GM21529 (cell line): ENCODE measurements around the gene EEF1AKMT3.

Experiments
- ATAC-seq: cut with Tn5 transposase; IDR thresholded peaks from one replicate; pipeline ENCODE4 v1.9.1; 2021; ENCODE audit not compliant: unreplicated experiment

The EEF1AKMT3 gene

DNA sequence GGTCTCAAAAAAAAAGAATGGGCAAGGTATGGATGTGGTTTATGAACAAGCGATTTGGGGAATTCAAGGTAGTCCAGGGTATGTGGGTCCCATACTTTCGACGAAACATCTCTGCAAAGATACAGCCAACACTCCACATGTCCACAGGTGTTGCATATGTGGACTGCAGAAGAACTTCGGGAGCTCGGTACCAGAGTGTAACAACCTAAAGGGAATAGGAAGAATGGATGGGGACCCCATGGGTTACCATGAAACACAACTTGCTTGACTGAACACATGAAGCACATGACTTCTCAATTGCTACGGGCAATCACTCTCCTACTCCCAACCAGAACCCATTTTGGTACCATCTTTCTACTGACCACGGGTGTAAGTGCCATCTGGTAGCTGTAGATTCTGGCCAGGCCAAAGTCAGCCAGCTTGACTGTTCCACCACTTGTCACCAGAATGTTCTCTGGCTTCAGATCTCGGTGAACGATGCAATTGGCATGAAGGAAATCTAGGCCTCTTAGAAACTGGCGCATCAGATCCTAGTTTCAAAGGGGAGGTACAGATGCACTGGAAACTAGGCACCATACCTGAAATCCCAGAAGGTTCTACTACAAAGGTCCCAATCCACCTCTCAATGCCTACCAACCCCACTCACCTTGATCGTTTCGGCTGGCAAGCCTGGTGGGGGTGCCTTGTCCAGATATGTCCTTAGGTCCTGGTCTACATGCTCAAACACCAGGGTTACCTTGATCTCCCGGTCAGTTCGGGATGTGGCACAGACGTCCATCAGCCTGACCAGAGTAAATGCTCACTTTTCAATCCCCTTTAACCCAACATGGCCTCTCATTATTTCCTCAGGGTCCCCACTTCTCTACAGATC lies 21.6 kb upstream of the EEF1AKMT3 start:
- no peak for ATAC-seq

DNA sequence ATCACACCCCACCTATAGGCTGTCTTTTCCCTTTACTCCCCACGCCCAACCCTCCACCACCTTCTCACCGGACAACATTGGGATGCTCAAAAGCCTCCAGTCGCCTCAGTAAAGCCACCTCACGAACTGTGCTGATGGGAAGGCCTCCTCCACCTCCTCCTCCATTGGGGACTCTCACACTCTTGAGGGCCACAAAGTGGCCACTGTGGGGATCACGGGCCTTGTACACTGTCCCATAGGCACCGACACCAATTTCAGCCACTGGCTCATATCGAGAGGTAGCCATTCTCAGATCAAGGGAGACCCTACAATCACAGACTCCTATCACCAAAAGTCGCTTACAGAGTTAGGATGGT lies 21.0 kb upstream of the EEF1AKMT3 start:
- no peak for ATAC-seq

DNA sequence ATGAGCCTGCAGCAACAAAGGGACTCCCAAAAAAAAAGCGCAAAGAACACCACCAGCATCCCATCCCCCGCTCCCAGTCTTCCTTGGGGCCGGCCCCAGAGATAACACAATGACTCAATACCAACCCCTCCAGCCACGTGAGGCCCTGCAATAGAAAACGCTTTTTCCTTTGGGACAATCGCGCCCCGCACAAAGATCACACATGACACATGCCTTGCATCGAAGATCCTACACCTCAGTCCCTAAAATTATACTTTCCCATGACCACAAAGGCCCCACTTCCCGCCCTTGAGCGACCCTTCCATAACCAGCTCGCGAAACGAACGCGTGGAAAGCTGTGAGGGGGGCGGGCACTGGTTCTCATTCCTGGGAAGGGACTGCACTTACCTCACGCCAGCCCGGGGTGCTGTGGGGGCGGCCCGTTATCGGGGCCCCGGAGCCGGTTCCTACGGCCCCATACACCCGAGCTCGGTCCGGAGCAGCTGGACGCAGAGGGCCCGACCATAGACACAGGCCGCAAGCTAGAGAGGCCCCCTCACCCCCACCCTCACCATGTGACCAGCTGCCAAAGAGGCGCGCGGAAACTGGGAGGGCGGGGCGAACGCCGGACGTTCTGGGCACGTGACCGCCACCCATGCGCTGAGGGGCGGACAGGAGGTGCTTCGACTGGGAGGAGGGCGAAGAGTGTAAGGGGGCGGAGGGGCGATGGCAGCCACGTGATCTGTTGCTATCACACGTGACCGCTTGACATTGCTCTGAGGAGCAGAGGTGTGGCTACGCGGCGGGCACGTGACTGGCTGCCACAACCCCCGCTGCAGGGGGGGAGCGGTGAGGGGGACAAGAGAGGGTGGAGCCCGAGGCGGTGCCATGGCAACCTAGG lies 20.4 kb upstream of the EEF1AKMT3 start, which contains the start of gene CDK4:
CDK4 (minus strand) TSS at position 523 of the 880 bp plus-strand sequence. CDS start 593 bp downstream, outside the sequence.
- peak; percentile 66 for ATAC-seq

DNA sequence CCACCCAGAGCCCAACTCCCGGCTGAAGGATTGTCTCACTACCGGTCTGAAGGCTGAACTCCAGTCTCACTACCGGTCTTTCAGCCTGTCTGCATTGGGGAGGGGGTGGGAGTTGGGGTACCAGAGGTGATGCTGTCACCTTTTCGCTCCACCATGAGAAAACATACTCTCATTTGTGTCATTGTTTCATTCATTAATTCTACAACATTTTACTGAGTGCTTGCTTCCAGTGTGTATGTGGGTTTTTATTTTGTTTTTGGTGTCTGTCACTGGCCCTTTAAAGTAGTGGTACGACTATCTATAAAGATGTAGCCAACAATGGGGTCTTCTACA lies 19.8 kb upstream of the EEF1AKMT3 start:
- no peak for ATAC-seq

DNA sequence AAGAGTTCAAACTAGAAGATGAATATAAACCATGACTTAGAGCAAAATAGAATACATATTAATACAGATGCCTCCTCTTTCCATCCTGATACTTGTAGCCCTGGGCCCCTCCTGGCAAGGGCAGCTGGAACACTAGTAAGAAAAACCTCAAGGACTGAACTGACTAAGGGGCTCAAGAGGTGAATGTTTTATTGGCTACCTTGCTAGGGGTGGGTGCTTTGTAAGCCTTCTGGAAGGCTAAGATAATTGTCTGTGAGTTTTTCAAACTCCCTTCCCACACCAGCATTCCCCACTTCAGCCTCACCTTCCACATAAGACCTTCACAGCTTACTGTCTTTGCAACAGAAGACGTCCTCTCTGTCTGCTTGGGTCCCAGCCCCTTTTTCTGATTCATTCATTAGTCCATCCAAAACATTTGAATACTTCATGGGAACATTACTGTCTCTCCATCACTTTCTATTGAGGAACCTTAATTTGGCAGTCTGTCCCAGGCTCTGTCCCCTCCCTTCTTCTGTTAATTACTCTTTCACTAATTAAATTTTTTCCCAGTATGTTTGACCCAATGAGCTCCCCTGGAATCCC lies 18.6 kb upstream of the EEF1AKMT3 start:
- no peak for ATAC-seq

DNA sequence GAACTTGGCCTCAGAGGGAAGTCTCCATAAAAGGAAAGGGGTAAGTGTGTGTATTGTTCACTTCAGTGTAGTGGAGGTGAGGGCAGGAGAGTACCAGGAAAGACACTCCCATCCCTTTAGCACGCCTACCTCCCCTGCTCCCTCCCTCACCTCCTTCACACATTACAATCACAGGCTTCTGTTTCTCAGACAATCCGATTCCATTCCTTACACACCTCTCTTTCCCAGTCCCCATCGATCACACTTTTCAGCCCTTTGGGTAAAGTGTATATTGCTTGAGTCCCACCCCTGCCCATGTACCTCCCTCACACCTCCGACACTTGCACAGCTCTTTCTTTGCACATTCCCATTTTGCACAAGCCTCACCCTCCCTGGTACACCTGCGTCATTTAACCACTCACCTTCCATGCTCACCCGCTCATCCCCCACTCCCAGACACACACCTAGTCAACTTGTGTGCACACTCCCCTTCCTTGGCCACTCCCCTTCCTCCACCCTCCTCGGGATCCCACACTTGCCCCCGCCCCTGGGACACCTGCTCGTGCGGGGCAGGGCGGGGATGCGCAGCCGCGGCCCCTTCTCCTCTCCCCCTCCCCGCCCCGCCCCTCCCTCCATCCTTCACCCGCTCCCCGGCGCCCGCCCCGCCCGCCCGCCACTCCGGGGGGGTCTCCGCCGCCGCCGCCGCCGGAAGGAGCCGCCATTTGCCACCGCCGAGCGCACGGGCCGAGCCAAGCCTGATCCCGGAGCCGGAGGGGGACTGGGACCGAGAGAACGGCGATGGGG lies 17.8 kb upstream of the EEF1AKMT3 start, which contains the start of gene MARCHF9:
MARCHF9 (plus strand) TSS at position 693 of the 783 bp plus-strand sequence. CDS start 426 bp downstream, outside the sequence.
- ATAC-seq, result peak; percentile 40

DNA sequence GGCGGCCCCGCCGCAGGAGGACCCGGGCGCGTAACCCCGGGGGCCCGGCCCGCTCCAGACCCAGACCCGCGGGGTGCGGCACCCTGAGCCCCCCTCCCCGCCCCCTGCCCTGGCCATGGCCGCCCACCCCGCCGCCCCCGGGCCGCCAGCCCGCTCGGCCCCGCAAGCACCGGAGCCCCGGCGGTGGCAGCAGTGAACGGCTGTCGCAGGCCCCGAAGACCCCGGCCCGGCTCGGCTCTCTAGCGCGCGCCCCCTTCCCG lies 17.3 kb upstream of the EEF1AKMT3 start:
- no peak for ATAC-seq

DNA sequence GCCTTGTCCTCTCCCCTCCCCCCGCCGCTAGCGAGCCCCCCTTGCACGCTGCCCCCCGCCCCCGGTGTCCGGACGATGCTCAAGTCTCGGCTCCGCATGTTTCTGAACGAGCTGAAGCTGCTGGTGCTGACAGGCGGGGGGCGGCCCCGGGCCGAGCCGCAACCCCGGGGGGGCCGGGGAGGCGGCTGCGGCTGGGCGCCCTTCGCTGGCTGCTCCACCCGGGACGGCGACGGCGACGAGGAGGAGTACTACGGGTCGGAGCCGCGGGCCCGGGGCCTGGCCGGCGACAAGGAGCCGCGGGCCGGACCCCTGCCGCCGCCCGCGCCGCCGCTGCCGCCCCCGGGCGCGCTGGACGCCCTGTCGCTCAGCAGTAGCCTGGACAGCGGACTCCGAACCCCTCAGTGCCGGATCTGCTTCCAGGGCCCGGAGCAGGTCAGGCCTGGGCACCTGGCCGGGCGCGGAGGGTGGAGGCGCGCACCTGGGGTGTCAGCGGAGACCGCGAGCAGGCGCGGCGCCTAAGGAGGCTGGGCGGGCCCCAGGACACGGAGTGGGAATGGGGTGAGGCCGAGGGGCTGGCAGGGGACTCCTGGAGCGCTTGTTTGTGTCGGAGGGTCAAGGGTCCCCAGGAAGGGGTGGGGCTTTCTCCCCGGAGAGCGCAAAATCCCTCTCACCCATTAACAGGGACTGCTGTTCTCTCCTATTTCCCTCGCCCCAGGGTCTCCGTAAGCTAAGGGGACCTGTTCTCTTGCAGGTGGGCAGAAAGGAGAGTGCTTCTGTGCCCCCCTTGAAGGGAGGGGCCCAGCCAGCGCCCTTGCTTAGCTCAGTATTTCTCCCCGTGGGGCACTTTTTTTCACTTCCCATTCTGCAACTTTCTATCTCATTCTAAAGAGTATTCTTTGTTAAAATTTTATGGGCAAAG lies 16.7 kb upstream of the EEF1AKMT3 start:
- no peak for ATAC-seq

DNA sequence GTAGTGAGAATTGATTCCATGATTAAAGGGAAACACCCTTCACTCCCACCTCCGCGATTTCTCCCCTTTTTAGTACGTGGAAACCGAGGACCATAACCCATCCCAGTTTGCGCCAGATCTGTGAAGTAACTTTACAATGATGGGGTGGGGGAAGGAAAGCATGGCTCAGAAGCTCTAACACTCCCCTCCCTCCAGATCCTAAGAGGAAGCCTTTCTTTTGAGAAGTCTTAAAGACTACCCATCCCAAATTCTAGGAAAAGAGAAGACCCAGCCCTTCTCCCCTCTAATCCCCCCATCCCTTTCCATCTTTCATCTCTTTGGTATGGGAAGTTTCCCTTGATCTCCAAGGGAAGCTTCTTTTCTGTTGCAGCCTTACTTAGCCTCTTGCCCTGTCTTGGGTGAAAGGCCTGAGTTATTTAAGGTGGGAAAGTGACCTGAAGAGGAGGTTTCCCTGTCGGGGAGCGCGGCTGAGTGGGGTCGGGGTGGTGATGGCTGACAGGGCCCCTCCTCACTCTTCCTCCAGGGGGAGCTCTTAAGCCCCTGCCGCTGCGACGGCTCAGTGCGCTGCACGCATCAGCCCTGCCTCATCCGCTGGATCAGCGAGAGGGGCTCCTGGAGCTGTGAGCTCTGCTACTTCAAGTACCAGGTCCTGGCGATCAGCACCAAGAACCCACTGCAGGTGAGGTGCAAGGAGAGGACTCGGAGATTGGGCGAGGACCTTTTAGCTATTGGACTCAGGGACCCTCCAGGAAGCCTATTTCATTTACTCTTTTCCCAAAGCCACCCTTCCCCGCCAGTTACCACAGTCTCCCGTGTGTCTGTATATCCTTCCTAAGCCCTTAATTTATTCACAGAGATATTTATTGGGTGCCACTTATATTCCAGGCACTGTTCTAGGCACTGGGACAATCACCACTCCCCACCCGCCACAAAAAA lies 15.7 kb upstream of the EEF1AKMT3 start:
- peak; percentile 22 for ATAC-seq

DNA sequence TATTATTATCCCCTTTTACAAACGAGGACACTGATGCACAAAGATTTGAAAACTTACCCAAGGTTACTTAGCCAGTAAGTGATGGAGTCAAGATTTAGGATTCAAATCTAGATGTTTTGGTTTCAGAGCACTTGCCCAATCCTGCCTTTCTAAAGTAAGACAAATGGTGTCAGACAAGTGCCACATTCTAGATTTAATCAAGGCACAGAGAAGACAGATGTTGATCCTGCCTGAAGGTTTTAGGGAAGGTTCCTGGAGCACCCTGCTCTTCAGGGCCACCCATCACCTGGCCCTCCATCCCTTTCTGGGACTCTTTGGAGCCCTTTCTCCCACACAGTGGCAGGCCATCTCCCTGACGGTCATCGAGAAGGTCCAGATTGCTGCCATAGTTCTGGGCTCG lies 14.6 kb upstream of the EEF1AKMT3 start:
- no peak for ATAC-seq

DNA sequence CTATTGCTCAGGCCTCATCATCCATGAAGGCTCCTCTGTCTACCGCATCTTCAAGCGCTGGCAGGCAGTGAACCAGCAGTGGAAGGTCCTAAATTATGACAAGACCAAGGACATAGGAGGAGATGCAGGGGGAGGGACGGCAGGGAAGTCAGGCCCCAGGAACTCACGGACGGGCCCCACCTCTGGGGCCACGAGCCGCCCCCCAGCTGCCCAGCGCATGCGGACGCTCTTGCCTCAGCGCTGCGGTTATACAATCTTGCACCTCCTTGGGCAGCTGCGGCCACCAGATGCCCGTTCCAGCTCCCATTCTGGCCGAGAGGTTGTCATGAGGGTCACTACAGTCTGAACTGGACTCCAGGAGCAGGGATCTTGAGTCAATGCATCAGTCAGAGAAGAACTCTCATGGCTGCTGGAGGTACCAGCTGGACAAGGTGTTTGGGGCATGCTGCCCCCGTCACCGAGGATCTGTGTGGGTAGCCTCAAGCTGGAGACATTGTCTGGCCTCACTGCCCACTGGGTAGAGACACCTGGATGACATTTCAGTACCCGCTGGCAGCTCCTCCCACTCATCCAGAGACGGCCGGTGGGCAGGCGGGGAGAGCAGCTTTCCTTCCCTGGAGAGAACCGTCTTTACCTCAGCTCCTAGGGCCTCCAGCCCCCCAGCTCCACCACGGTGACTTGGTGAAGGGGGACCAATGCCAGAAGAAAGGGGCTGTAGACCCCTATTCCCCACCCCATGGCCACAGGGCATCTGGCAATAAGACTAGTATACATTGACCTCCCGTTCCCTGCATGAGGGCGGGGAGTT lies 13.7 kb upstream of the EEF1AKMT3 start:
- no peak for ATAC-seq

DNA sequence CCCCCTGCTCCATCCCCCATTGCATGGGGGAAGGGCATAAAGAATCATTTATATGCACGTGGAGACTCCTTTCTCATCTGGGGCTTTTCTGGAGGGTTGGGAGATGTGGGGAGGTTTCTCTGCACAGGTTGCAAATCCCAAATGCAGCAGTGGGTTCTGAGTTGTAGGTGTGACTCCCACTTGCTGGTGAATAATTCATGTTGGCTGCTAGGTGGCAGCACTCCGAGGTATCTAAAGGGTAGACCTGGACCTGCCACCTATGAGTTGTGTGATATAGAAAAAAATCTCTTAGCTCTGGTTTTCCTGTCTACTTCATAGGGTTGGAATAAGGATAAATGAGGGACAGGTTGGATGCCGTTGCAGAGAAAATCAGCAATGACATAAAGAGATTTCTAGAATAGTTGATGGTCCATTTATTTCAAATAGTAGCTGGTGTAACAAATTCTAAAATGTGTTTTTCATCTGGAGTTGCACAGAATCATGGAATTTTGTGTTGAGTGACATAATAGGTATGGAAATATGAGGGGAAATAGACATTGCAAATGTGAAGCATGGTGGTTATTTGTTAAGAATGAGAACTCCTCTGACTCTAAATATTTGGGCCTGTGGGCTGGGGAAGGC lies 12.9 kb upstream of the EEF1AKMT3 start:
- ATAC-seq, result no peak

DNA sequence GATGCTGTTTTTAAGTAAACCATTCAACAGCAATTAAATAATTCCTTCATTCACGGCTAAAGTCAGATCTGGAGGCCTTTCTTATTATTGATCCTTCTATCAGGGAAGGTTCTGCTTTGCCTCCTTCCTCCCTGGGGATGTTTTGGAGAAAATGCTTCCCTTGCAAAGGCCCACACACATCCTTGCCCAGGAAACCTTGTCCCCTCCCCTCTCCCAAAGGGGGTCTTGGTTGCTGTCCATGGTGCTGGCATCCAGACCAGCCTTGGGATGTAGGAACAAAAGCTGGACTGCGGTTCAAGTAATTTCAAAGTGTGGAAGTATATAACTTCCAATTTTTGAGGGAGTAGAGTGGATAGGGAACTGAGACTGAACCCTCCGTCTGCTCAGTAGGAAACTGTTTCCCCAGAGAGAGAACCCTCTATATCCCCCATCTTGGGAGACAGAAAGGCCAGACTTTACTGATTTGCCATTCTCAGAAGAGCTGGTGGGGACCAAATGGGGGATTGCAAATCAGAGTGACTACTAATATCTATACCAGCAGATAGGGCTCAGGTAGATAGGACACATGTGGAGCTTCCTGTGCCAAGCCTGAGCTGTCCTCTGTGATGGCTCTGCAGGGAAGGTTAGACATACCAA lies 11.9 kb upstream of the EEF1AKMT3 start:
- no peak for ATAC-seq

DNA sequence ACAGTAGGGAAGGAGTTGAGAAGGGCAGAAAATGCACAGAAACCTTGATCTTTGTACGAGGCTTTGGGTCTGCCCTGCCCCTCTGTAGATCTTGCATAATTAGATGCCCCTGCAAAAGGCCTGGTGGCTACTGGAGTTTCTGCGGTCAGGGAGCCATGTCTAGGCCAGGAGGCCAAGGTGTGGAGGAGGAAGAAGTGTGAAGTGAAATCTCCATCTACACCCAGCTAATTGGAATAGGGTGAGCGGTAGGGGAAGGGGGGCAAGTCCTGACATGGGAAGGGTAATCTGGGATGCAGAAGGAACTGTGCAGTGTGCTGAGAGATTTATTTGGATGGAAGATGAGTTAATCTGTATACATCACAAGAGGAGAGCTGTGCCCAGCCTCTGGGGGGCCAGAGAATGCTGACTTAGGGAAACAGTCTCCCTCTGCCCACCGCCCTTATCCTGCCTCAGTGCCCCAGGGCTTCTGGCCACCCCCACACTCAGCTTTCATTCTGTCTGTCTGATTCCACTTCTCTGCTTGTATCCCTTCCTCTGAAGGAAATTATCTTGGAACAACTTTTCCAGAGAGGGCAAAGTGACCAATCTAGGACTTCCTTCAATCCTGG lies 10.9 kb upstream of the EEF1AKMT3 start:
- no peak for ATAC-seq

DNA sequence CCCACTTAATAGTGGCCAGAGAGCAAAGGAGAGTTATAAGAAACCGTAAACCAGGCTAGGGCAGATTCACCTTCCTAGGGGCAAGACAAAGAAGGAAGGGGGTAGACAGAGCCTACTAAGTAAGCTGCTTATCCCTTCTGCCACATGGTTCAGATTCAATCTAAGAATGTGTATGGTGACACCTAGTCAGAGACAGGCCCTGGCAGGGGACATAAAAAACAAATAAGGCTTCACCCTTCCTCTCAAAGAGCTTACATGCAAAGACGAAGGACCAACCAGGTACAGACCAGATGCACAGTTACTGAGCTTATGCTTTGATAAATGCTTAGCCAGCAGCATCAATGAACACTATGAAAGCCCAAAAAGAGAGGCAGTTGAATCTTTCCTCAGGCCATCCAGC lies 10.0 kb upstream of the EEF1AKMT3 start:
- no peak for ATAC-seq

DNA sequence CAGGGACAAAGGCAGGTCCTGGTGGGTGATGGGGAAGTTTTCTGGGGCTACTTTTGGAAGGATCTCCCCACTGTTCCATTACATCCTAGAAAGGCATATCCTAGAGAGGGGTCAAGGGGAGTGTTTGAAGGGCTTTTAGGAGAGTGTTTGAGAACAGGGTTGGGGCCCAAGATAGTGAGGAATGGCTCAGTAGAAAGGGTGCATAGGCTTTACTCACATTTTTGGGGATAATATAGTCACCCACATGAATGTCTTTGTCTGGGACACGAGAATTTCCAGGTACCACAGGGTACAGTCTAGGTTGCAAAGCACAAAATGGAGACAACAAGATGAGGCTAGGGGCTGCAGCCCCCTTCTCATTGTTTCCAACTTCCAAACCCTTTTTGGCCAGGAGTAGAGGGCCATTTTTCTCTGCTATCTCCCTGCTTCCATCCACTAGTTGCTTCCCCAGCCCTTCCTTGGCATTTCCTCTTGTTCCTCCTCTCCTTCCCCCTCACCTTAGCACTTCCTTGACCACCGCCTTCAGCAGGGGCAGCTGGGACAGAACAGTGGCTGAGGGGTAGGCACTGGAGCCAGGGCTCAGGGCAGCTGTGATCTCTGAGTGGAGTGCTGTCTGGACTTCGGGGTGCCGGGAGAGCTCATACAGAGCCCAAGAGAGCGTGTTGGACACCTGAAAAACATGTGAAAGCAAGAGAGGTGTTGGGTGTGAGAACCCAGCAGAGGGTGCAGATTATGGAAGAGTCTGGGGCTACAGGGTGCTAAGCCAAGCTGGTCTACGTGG lies 8.3 kb upstream of the EEF1AKMT3 start:
- ATAC-seq, result no peak
